Heart left ventricle (tissue), 13 donors: ENCODE data around the gene NPRL2.

Experiments
- POLR2A ChIP-seq, 2 donors: fragments of 450-650 bp; IDR thresholded peaks; one replicate each; pipeline ENCODE4 v1.6.1; 2017; ENCODE audit warnings: antibody characterized with exemption in 2 of 2, mild to moderate bottlenecking in 2 of 2, moderate library complexity in 2 of 2
- TF ChIP-seq, protein P1 (sequence below), 12 donors: fragments of 200-600 bp; sonication (generic) in 4 of 12; IDR thresholded peaks; one replicate each; pipeline versions ENCODE4 v1.5.0 to v1.8.0; 2018 to 2022; ENCODE audit warnings: antibody characterized with exemption in 12 of 12, mild to moderate bottlenecking in 5 of 12
- donor health status: ischemic (EF 13 %, LVEDD 7.1; RV severe dilation, severe dysfunction).
- donor health status: DM: no; HTN: yes; CAD: no.
- donor health status: DM: no; HTN: no; CAD: no.
- donor health status: ischemic (EF 25% LVEDD 6.9; RV normal size, moderate dysfunction).
- donor health status: ischemic (EF 25% LVEDD 5.7; RV mildly dilated, moderate dysfunction).
- donor health status: ischemic (EF 35%, LVEDD 5.7; RV mildly dilated, moderate dysfunction).
- donor health status: nonischemic (EF 11% LVEDD 7.7; RV severe dilation, severe dysfunction).
- donor health status: DM: yes; HTN: yes; CAD: no.
- donor health status: PGD.
- donor health status: ischemic (EF 29% LVEDD 5.4; RV normal size, mild dysfunction).
- donor health status: nonischemic (EF 23%, LVEDD 6.1; RV moderate dilation, normal function).

DNA sequence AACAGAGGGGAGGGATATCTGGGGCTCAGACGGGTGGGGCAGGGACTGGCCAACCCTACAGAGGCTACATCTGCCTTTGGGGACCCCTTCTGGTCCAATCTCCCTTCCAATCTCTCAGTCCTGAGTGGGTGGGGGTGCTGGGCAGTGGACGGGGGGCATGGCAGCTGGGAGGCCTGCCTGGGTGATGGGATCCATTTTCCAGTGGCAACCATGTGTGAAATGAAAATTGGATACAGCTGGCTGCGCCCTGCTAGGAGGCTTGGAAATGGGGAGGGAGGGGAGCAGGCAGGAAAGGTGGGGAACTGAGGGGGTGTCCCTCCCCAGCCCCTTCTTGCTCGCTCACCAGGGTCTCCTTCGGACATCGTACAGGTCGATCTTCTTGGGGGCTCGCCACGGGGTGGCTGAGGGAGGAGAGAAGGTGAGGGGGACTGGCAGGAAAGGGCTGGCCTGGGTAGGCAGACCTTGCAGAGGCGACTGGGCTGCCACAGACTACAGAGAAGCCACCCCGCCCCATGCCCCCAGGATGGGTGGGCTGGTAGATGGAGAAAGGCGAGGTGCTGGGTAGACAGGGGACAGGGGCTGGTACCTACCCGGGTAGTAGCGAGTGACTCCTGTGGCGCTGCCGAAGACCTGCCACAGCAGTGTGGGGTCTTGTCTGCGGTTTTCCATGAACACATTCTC is 30.0 kb upstream of the NPRL2 start:
- no peak for TF ChIP-seq POLR2A (IDR thresholded peaks at IDR 0.05)
- TF ChIP-seq, protein P1, sequence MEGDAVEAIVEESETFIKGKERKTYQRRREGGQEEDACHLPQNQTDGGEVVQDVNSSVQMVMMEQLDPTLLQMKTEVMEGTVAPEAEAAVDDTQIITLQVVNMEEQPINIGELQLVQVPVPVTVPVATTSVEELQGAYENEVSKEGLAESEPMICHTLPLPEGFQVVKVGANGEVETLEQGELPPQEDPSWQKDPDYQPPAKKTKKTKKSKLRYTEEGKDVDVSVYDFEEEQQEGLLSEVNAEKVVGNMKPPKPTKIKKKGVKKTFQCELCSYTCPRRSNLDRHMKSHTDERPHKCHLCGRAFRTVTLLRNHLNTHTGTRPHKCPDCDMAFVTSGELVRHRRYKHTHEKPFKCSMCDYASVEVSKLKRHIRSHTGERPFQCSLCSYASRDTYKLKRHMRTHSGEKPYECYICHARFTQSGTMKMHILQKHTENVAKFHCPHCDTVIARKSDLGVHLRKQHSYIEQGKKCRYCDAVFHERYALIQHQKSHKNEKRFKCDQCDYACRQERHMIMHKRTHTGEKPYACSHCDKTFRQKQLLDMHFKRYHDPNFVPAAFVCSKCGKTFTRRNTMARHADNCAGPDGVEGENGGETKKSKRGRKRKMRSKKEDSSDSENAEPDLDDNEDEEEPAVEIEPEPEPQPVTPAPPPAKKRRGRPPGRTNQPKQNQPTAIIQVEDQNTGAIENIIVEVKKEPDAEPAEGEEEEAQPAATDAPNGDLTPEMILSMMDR (IDR thresholded peaks at IDR 0.05), result no peak
